ENCODE results near the gene USP10. TPM values are rescaled to one million over a fixed set of nuclear protein-coding genes. Genes with fewer than 3 reads are reported as not detected.

The USP10 gene
- total and polyA plus RNA-seq, 12 donors: 17.5 to 82.9 (median 62.8) TPM

DNA sequence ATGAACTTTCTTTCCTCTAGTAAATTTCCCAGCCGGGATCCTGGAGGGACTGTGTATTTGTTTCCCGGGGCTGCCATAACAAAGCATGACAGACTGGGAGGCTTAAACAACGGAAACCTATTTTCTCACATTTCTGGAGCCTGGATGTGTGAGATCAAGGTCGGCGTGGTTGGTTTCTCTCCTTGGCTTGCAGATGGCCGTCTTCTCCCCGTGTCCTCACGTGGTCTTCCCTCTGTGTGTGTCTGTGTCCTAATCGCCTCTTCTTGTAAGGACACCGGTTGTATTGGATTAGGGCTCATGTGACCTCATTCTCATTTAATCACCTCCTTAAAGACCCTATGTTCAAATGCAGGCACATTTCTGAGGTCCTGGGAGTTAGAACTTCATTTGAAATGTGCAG lies 22.0 kb upstream of the USP10 start:
- Histone ChIP-seq H3K4me3 (no peak overlapping the region), H3K27ac (no peak overlapping the region), H3K27me3 (peaks cover 0 to 8% (median 0%) of the 10 kb centered on the region in 7 donors), H3K36me3 (no peaks in the 10 kb centered on the region), H3K4me1 (no peaks in the 10 kb centered on the region), H3K9me3 (no peaks in the 10 kb centered on the region)
- no peak for DNase-seq
- TF ChIP-seq, protein P1, sequence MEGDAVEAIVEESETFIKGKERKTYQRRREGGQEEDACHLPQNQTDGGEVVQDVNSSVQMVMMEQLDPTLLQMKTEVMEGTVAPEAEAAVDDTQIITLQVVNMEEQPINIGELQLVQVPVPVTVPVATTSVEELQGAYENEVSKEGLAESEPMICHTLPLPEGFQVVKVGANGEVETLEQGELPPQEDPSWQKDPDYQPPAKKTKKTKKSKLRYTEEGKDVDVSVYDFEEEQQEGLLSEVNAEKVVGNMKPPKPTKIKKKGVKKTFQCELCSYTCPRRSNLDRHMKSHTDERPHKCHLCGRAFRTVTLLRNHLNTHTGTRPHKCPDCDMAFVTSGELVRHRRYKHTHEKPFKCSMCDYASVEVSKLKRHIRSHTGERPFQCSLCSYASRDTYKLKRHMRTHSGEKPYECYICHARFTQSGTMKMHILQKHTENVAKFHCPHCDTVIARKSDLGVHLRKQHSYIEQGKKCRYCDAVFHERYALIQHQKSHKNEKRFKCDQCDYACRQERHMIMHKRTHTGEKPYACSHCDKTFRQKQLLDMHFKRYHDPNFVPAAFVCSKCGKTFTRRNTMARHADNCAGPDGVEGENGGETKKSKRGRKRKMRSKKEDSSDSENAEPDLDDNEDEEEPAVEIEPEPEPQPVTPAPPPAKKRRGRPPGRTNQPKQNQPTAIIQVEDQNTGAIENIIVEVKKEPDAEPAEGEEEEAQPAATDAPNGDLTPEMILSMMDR (IDR thresholded peaks at IDR 0.05): no peak
- ATAC-seq: no peak
- intact Hi-C loops (cut with DNase I): no loop called here
- 58 to 65% methylated on average over 10 of the region's 10 CpGs for WGBS, 2 donors

- TF ChIP-seq, protein P1 (IDR thresholded peaks at IDR 0.05): no peak
- H3K4me1 ChIP-seq: no peaks in the 10 kb centered on the region
- H3K9me3 ChIP-seq: no peaks in the 10 kb centered on the region
- intact Hi-C loops (cut with DNase I): no loop called here
- 92 to 95% methylated on average over 9 of the region's 9 CpGs for whole genome bisulfite sequencing, 2 donors
- DNase-seq (no peak), ATAC-seq (no peak)
- H3K27ac ChIP-seq: no peak overlapping the region
- no peak overlapping the region for H3K4me3 ChIP-seq
- H3K36me3 ChIP-seq: no peaks in the 10 kb centered on the region
- H3K27me3 ChIP-seq: peaks cover 0 to 15% (median 0%) of the 10 kb centered on the region in 7 donors
Observed at GRCh38 chr16:84678541-84678940, 21.3 kb upstream of the USP10 start.

DNA sequence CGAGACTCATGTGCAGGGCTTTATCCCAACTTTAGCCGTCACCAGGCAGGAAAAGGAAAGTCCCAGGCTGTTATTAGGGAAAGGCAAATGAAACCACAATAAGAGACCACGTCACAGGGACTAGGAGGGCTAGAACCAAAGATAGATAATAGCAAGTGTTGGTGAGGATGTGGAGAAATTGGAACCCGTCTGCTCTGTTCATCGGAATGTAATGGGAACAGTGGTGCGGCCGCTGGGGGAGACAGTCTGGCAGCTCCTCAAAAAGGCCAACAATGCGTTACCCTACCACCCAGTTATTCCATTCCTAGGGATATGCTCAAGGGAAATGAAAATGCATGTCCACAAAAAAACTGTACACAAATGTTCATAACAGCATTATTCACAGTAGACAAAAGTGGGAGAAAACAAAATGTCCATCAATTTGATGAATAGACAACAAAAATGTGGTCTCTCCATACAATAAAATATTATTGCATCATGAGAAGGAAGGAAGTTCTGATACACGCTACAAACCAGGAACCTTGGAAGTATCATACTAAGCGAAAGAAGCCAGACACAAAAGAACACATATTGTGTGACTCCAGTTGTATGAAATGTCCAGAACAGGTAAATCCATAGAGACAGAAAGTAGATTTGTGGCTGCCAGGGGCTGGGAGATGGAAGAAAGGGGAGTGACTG lies 19.5 kb upstream of the USP10 start:
- no peak for DNase-seq
- TF ChIP-seq, protein P1 (IDR thresholded peaks at IDR 0.05): no peak
- intact Hi-C loops (cut with DNase I): no loop called here
- H3K27me3 ChIP-seq: peaks cover 0 to 26% (median 6%) of the 10 kb centered on the region in 7 donors
- no peaks in the 10 kb centered on the region for H3K9me3 ChIP-seq
- no peak overlapping the region for H3K27ac ChIP-seq
- no peaks in the 10 kb centered on the region for H3K36me3 ChIP-seq
- H3K4me3 ChIP-seq: no peak overlapping the region
- no peak for ATAC-seq
- no peaks in the 10 kb centered on the region for H3K4me1 ChIP-seq
- 83 to 85% methylated on average over 10 of the region's 10 CpGs for WGBS, 2 donors

GRCh38 chr16:84680843-84681629 lies 18.8 kb upstream of the USP10 start:
- TF ChIP-seq, protein P1 (IDR thresholded peaks at IDR 0.05): no peak
- H3K27ac ChIP-seq: no peak overlapping the region
- no peak overlapping the region for H3K4me3 ChIP-seq
- no peaks in the 10 kb centered on the region for H3K36me3 ChIP-seq
- H3K9me3 ChIP-seq: no peaks in the 10 kb centered on the region
- no peaks in the 10 kb centered on the region for H3K4me1 ChIP-seq
- intact Hi-C loops (cut with DNase I): no loop called here
- no peak for DNase-seq
- 92 to 98% methylated on average over 4 of the region's 4 CpGs for WGBS, 2 donors
- no peak for ATAC-seq
- peaks cover 0 to 26% (median 7%) of the 10 kb centered on the region in 7 donors for H3K27me3 ChIP-seq

Measured in heart right ventricle (tissue), 16 donors.